RWPE1 (cell line): Measurements from ENCODE around the gene EEF1G.
A peak's percentile ranks its signal among the peaks of the same experiment; 100 is the strongest.
"Not testable (repeated sequence)": the region's sequence is repeated elsewhere in the genome, so short reads cannot be mapped to it uniquely, and the experiment has no call there.

Experiments used
- CTCF ChIA-PET: fragments of 350-600 bp; sonication (Branson Sonifier 250); formaldehyde crosslinking; extraction: SDS; loops from one replicate; lab custom pipeline; 2021; lab: Yijun Ruan, JAX
- POLR2A ChIA-PET: fragments of 400-600 bp; formaldehyde crosslinking; extraction: SDS; loops from one replicate; lab custom pipeline; 2020; ENCODE audit warnings: antibody characterized with exemption; ENCODE audit not compliant: low non-redundant PET; lab: Yijun Ruan, JAX
- DNase-seq: peaks from one replicate; pipeline ENCODE4 v3.0.0; 2012; ENCODE audit warnings: low spot score
- H3K27ac ChIP-seq: fragments of 450-650 bp; 2 replicates; pipeline ENCODE4 v1.5.1; 2017
- CTCF ChIP-seq: fragments of 450-650 bp; conservative IDR thresholded peaks from 2 replicates; pipeline ENCODE4 v1.5.1; 2017; ENCODE audit warnings: low read depth, mild to moderate bottlenecking

Gene EEF1G

GRCh38 chr11:62566247-62566646, 7.4 kb downstream of the EEF1G start:
- no peak for DNase-seq
- peak overlapping the region; percentile 59 for H3K27ac ChIP-seq
- TF ChIP-seq CTCF, result no peak
- ChIA-PET POLR2A (no interaction called here), CTCF (interaction anchor here (1.0 kb wide), 1 partner anchor 23 kb away, joined by 3 read pairs; no protein-coding TSS in a partner anchor)

GRCh38 chr11:62565100-62565802, 8.4 kb downstream of the EEF1G start:
- CTCF ChIA-PET, result no interaction called here
- POLR2A ChIA-PET, result interaction anchor here (1.0 kb wide), 1 partner anchor 9 kb away, joined by 7 read pairs; the partner anchor contains the start of gene EEF1G
- TF ChIP-seq CTCF, result no peak
- peak overlapping the region; percentile 75 for H3K27ac ChIP-seq
- no peak for DNase-seq

GRCh38 chr11:62561677-62562230, 11.9 kb downstream of the EEF1G start:
- POLR2A ChIA-PET, DNase-seq: not testable (repeated sequence)
- peak overlapping the region; percentile 100 for H3K27ac ChIP-seq
- CTCF ChIA-PET, result interaction anchor here (0.9 to 5.0 kb wide), 3 partner anchors 18 to 137 kb away, joined by 3 to 74 read pairs (median 7); no protein-coding TSS in a partner anchor

- peak overlapping the region; percentile 100 for H3K27ac ChIP-seq
- TF ChIP-seq CTCF, result peak; percentile 91
- ChIA-PET POLR2A (interaction anchor here (0.6 to 2.3 kb wide), 4 partner anchors 14 to 17 kb away, joined by 3 to 11 read pairs (median 6); partner anchors contain the start of gene AHNAK), CTCF (interaction anchor here (0.5 to 5.0 kb wide), 20 partner anchors 10 to 227 kb away, joined by 3 to 74 read pairs (median 4); partner anchors contain the start of genes AHNAK and TMEM179B)
- DNase-seq, result peak; percentile 95
Measured at GRCh38 chr11:62560566-62561103, 13.1 kb downstream of the EEF1G start.

- H3K27ac ChIP-seq, result peak overlapping the region; percentile 100
- POLR2A ChIA-PET, result interaction anchor here (2.3 kb wide), 1 partner anchor 13 kb away, joined by 11 read pairs; the partner anchor contains the start of gene AHNAK
- CTCF ChIA-PET, result interaction anchor here (0.5 to 5.0 kb wide), 8 partner anchors 13 to 163 kb away, joined by 3 to 74 read pairs (median 4); partner anchors contain the start of gene AHNAK
- not testable (repeated sequence) for DNase-seq
Measured at GRCh38 chr11:62559626-62560025, 14.1 kb downstream of the EEF1G start.

GRCh38 chr11:62559204-62559603, 14.5 kb downstream of the EEF1G start:
- POLR2A ChIA-PET, result interaction anchor here (2.3 kb wide), 1 partner anchor 13 kb away, joined by 11 read pairs; the partner anchor contains the start of gene AHNAK
- DNase-seq, result no peak
- no peak for TF ChIP-seq CTCF
- H3K27ac ChIP-seq, result peak overlapping the region; percentile 100
- CTCF ChIA-PET, result interaction anchor here (0.5 to 5.0 kb wide), 4 partner anchors 16 to 135 kb away, joined by 3 to 74 read pairs (median 8); no protein-coding TSS in a partner anchor

GRCh38 chr11:62558669-62559068, 15.0 kb downstream of the EEF1G start:
- H3K27ac ChIP-seq, result peak overlapping the region; percentile 100
- POLR2A ChIA-PET, result no interaction called here
- DNase-seq, result no peak
- no peak for TF ChIP-seq CTCF
- CTCF ChIA-PET, result interaction anchor here (0.6 to 5.0 kb wide), 2 partner anchors 10 to 15 kb away, joined by 3 to 74 read pairs; no protein-coding TSS in a partner anchor
